ENCODE data around the gene TRIM63. TPM values are rescaled to one million over a fixed set of nuclear protein-coding genes. Genes with fewer than 3 reads are reported as not detected.

Gene TRIM63
- total and polyA plus RNA-seq, 2 donors (not counting 1 experiment from before 2014, with no cell fraction given), result not detected

- ATAC-seq (ENCODE audit: low read depth) (no peak), DNase-seq (no peak)
- POLR2A ChIA-PET, result no interaction called here
- Histone ChIP-seq H3K27ac (ENCODE audit: low read length in 2 of 2) (no peak overlapping the region), H3K4me2 (replicated peaks; ENCODE audit: low read depth, low read length, poor library complexity, severe bottlenecking) (no peak overlapping the region), H3K9me3 (ENCODE audit: control extremely low read depth in 1 of 3, control insufficient read depth in 2 of 3, insufficient read depth in 1 of 3, low read length in 2 of 3) (no peaks in the 10 kb centered on the region), H3K9ac (ENCODE audit: low read length) (no peak overlapping the region), H4K20me1 (ENCODE audit: control insufficient read depth, insufficient read depth, low read length, poor library complexity, severe bottlenecking) (no peaks in the 10 kb centered on the region), H3K4me3 (ENCODE audit: control extremely low read depth in 1 of 5, extremely low read depth in 1 of 5, insufficient read depth in 1 of 5, low read depth in 2 of 5, low read length in 4 of 5) (no peak overlapping the region), H3K27me3 (replicated peaks in 1 of 4; ENCODE audit: control extremely low read depth in 1 of 4, control insufficient read depth in 3 of 4, insufficient read depth in 4 of 4, low read length in 3 of 4) (no peaks in the 10 kb centered on the region), H2AFZ (ENCODE audit: insufficient read depth, low read depth, low read length, poor library complexity, severe bottlenecking) (no peak overlapping the region), H3K36me3 (replicated peaks in 1 of 2; ENCODE audit: control extremely low read depth in 1 of 2, control insufficient read depth in 1 of 2, extremely low read depth in 1 of 2, insufficient read depth in 2 of 2, low read length in 1 of 2) (no peaks in the 10 kb centered on the region), H3K79me2 (ENCODE audit: control insufficient read depth, insufficient read depth, low read length) (no peaks in the 10 kb centered on the region), H3K4me1 (ENCODE audit: control insufficient read depth in 2 of 2, insufficient read depth in 2 of 2, low read length in 2 of 2) (no peaks in the 10 kb centered on the region)
- Mint-ChIP-seq H3K9me3 (ENCODE audit: insufficient read depth) (no peaks in the 10 kb centered on the region), H3K4me3 (no peak overlapping the region), H3K27me3 (peaks cover 30% of the 10 kb centered on the region), H3K4me1 (no peaks in the 10 kb centered on the region), H3K27ac (no peak overlapping the region)
- TF ChIP-seq CTCF (IDR thresholded peaks at IDR 0.05) (no peak), EZH2 (IDR thresholded peaks at IDR 0.05; ENCODE audit: borderline replicate concordance, insufficient read depth, low read depth, low read length, poor library complexity, severe bottlenecking) (no peak)
- intact Hi-C loops (cut with micrococcal nuclease), result no loop called here
- CTCF ChIA-PET, result interaction anchor here (0.7 to 17.9 kb wide), 2 partner anchors 43 to 49 kb away, joined by 3 to 336 read pairs; no protein-coding TSS in a partner anchor
These were observed 30.3 kb upstream of the TRIM63 start for GRCh38 chr1:26097696-26098095.

GRCh38 chr1:26096471-26096870, 29.0 kb upstream of the TRIM63 start:
- ATAC-seq (ENCODE audit: low read depth), result no peak
- intact Hi-C loops (cut with micrococcal nuclease), result no loop called here
- no CpG with 5 or more reads among the region's 2 CpGs for WGBS (ENCODE audit: insufficient coverage)
- H3K9me3 Mint-ChIP-seq (ENCODE audit: insufficient read depth), result no peaks in the 10 kb centered on the region
- no peaks in the 10 kb centered on the region for H3K4me1 Mint-ChIP-seq
- Histone ChIP-seq H3K79me2 (ENCODE audit: control insufficient read depth, insufficient read depth, low read length) (no peaks in the 10 kb centered on the region), H3K9ac (ENCODE audit: low read length) (no peak overlapping the region), H3K4me2 (replicated peaks; ENCODE audit: low read depth, low read length, poor library complexity, severe bottlenecking) (no peak overlapping the region), H3K9me3 (ENCODE audit: control extremely low read depth in 1 of 3, control insufficient read depth in 2 of 3, insufficient read depth in 1 of 3, low read length in 2 of 3) (no peaks in the 10 kb centered on the region), H3K36me3 (replicated peaks in 1 of 2; ENCODE audit: control extremely low read depth in 1 of 2, control insufficient read depth in 1 of 2, extremely low read depth in 1 of 2, insufficient read depth in 2 of 2, low read length in 1 of 2) (no peaks in the 10 kb centered on the region), H3K4me1 (ENCODE audit: control insufficient read depth in 2 of 2, insufficient read depth in 2 of 2, low read length in 2 of 2) (no peaks in the 10 kb centered on the region), H3K27me3 (replicated peaks in 1 of 4; ENCODE audit: control extremely low read depth in 1 of 4, control insufficient read depth in 3 of 4, insufficient read depth in 4 of 4, low read length in 3 of 4) (peaks cover 0 to 5% (median 0%) of the 10 kb centered on the region in 4 experiments), H3K4me3 (ENCODE audit: control extremely low read depth in 1 of 5, extremely low read depth in 1 of 5, insufficient read depth in 1 of 5, low read depth in 2 of 5, low read length in 4 of 5) (no peak overlapping the region), H2AFZ (ENCODE audit: insufficient read depth, low read depth, low read length, poor library complexity, severe bottlenecking) (no peak overlapping the region), H4K20me1 (ENCODE audit: control insufficient read depth, insufficient read depth, low read length, poor library complexity, severe bottlenecking) (no peaks in the 10 kb centered on the region), H3K27ac (ENCODE audit: low read length in 2 of 2) (no peak overlapping the region)
- H3K27me3 Mint-ChIP-seq, result peaks cover 34% of the 10 kb centered on the region
- ChIA-PET CTCF (interaction anchor here (17.9 kb wide), 1 partner anchor 50 kb away, joined by 336 read pairs; no protein-coding TSS in a partner anchor), POLR2A (no interaction called here)
- DNase-seq, result no peak
- no peak overlapping the region for H3K27ac Mint-ChIP-seq
- TF ChIP-seq EZH2 (IDR thresholded peaks at IDR 0.05; ENCODE audit: borderline replicate concordance, insufficient read depth, low read depth, low read length, poor library complexity, severe bottlenecking) (no peak), CTCF (IDR thresholded peaks at IDR 0.05) (no peak)
- H3K4me3 Mint-ChIP-seq, result no peak overlapping the region

Data from B cell (primary cell).